GM18498 (cell line): ENCODE data around the gene TPRN.

ENCODE experiments used
- ATAC-seq: cut with Tn5 transposase; IDR thresholded peaks from one replicate; pipeline ENCODE4 v1.9.1; 2021; ENCODE audit warnings: mild to moderate bottlenecking, moderate library complexity; ENCODE audit not compliant: unreplicated experiment

TPRN gene

DNA sequence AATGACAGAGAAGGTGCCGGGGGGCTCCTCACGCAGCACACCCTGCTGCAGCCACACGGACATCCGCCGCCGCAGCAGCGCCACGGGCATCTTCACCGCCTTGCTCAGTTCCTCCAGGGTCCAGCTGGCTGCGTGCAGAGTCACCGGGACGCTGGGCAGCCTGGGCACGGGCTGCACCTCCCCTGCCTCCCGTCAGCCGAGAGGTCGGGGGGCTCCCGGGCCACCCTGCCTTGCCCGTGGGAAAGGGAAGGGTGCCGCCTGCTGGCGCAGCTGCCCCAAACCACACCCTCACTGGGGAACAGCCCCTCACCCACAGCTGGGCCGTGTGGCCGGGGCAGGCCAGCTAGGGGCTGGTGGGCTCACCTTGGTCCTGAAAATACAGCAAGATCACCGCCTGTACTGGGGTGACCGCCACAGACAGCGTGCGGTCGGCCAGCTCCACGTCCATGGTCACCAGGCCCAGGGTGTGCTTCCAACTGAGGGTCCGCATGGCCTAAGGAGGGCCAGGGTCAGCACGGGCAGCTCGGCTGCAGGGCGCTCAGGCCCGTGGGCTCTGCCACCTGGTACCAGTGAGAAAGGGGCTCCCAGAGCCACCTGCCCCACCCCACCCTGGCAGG is 25.1 kb downstream of the TPRN start:
- no peak for ATAC-seq

DNA sequence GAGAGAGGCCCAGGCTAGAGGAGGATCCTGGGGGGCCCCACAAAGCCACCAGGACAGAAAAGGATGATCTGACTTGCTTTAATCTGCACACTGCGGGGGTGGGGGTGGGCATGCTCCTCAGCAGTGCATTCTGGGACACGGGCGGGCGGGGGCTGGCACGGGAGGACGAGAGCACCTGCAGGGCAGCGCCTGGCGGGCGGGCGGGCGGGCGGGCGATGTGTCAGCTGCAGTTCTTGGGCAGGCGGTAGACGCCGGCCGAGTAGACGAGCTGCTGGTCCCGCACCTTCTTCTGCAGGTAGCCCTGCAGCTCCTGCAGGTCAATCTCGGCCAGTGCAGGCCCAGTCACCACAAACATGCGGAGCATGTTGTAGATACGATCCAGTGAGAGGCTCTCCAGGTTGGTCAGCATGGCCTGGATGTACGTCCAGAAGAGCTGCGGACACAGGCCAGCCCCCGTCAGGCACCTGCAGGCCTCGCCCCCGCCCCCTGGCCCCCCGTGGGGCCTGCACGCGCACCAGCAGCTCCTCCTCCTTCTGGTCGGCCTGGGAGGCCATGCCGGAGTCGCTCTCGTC is 25.7 kb downstream of the TPRN start:
- no peak for ATAC-seq

DNA sequence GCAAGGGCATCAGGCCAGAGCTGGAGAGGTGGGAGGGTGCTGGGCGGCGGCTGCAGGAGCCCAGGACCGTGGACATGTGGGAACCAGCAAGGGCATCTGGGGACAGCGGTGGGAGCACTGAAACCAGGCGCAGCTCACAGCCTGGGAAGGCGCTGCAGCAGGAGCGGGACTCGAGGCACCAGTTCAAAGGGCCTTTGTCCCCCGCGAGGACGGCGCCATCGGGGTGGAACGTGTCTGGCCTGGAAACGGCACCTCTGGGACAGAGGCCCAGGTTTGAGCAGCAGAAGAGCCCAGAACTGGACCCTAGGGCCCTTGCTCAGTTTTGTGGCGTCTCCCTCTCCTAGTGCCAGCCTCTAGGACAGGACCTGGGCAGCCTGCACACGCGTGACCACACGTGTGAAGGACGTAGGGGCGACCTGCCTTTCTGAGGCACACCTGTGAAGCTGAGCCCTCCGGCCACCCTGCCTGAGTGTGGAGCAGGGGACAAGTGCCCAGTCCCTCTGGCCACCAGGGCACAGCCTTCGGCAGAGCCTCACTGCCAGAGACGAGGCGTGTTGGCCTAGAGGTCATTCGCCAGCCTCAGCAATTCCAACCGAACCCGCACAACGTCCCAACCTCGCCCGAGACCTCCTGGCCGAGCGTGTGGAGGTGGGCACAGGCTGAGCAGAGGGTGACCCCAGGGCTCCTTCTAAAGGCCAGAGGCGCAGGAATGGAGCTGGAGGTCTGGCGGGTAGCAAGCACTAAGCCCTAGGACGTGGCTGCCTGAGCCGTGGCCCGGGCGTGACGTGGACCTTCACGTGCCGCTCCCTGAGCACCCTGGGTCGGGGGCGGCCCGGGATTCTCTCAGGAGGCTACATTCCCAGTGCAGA is 26.5 kb downstream of the TPRN start:
- ATAC-seq = no peak

DNA sequence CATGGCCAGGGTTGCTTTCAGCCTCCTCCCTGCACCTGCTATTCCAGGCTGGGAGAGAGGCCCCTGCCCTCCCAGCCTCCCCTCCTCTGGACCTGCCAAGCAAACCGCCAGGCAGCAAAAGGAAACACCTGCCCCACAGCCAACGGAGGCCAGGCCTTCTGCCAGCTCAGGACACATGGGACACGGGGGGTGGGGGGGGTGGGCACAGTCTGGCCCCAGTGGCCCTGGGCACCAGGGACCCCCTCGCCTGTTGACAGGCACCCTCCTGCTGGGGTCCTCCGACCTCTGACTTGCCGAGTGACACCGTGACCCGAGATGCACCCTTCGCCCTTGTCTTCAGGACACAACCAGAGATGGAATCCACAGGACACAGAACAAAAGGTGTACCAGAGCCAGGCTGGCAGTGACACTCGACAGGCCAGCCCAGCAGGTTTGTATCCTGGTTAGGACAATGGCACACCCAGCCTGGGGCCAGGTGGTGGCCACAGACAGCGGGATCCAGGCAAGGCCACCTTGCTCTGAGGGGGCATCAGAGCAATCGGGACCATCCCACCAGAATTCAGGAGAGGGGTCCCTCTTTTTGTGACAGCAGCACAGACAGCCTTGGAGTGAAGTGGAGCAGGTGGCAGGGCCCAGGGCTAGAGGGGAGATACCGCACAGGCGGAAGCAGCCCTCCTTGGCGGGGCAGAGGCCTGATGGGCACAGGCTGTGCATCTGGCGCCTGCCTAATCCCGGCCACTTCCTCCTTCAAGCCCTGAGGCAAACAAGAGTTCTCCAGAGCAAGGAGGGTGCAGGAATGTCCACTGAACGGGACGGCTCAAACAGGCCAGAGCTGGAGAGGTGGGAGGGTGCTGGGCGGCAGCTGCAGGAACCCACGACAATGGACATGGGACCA is 27.4 kb downstream of the TPRN start:
- no peak for ATAC-seq

DNA sequence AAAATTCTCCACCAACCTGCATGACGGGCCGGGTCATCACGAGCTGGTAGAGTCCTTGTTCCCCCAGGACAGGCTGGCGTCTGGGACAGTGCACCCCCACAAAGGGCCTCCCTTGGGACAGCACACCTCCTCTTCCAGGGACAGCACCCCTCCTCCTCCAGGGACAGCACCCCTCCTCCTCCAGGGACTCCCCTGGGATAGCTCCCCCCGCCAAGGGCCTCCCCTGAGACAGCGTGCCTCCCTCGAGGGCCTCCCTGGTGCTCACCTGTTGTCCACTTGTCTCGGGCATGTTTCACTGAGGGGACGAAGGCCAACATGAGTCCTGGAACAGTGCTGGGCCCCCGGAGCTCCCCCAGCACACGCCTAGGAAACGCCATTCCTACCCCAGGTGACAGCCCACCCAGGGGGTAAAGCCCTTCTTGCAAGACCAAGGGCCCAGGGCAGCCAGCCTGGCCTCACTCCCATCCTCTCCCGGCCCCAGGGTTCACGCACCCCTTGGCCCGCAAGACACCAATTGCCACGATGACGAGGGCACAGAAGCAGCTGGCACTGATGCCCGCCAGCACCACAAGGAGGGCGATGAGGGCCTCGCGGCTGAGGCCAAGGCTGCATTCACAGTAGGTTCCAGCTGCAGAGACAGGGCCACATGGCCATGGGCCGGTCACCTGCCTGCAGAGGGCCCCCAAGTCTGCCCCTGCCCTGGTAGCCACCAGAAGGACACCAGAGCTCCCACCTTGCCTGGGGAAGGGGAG is 29.2 kb downstream of the TPRN start:
- no peak for ATAC-seq

DNA sequence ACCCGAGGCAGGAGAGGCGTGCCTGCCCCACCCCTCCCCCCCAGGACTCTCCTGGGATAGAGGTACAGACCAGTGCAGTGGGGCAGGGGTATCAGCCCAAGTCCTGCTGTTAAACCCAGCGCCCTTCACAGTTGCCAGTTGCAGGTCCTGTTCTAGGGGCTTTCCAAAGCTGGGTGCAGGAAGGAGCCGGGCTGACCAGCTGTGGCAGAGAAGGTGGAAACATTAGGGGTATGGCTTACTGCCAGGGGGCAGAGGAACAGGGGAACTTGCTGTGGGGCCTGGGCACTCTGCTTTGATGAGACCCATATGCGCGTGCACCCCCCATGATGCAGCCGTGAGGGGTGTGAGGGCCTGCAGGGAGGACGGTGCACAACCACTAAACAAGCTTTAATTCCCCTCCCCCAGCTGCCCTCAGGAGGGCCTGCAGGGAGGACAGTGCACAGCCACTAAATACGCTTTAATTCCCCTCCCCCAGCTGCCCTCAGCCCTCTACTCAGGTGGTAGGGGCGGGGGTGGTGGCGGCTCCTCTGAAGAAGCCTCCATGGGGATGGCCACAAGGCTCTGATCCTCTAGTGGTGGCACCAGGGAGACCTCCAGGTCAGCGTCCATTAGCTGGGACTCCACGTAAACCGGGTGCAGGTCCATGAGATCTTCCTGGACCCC is 29.9 kb downstream of the TPRN start:
- no peak for ATAC-seq

DNA sequence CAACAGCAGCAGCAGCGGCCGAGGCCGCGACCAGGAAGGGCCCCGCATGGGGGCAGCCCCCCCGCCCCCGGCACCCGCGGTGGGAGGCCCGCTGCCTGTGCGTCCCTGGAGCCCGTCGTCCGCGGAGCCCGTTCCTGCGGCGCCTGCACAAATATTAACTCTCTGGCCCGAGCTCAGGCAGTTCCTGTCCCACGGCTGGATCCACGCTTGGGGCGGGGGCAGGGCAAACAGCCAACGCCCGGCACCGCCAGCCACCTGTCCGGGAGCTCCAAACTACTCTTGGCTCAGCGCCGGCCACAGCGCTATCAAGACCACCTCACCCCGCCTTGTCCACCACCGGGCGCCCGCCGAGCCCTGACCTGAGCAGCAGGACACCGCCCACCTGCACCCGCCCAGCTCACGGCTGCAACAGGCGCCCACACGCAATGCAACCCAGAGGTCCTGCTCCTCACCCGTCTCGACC is 30.6 kb downstream of the TPRN start, which contains the start of gene LRRC26:
TSS of gene LRRC26 (minus strand) at position 156 of the 463 bp plus-strand sequence. CDS start at position 48, 108 bp downstream.
- ATAC-seq = no peak

DNA sequence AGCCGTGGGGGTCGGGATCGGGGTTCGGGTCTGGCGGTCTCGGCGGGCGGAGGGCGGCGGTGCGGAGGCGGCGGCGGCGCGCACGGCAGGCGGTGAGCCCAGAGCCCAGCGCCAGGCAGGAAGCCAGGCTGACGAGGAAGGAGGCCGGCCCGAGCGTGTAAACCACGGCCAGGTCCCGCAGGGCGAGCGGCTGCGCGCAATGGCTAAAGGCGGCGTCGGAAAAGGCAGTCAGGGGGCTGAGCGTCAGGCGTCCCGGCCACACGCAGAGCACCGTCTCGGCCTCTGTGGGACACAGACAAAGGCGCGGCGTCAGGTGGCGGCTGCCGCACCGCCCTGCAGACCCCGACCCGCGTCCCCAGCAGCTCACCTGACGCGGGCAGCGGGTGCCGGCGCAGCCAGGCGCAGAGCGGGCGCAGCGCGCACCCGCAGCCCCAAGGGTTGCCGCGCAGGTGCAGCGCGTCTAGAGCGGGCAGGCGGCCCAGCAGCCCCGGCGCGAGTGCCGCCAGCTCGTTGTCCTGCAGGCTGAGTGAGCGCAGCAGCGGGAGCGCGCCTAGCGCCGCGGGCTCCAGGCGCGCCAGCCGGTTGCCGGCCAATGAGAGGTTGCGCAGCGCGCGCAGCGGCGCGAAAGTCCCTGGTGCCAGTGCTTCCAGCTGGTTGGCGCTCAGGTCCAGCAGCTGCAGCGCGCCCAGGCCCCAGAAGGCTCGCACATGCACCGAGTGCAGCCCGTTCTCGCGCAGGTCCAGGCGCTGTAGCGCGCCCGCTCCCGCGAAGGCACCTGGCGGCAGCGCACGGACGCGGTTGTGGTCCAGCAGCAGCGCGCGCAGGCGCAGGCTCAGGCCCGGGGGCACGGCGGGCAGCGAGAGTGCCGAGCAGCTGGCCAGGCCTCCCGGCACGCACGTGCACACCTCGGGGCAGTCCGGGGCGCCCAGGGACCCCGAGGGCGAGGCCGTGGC is 31.4 kb downstream of the TPRN start:
- no peak for ATAC-seq

DNA sequence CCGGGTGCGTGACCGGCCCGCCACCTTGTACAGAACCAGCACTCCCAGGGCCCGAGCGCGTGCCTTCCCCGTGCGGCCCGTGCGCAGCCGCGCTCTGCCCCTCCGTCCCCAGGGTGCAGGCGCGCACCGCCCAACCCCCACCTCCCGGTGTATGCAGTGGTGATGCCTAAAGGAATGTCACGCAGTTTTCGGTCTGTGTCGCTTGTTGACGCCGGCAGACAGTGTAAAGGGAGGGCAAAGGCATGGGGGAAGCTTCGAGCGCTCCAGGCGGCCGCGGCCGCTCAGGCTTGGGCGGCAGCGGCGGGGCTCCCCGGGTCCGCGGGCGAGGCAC is 32.0 kb downstream of the TPRN start:
- no peak for ATAC-seq

DNA sequence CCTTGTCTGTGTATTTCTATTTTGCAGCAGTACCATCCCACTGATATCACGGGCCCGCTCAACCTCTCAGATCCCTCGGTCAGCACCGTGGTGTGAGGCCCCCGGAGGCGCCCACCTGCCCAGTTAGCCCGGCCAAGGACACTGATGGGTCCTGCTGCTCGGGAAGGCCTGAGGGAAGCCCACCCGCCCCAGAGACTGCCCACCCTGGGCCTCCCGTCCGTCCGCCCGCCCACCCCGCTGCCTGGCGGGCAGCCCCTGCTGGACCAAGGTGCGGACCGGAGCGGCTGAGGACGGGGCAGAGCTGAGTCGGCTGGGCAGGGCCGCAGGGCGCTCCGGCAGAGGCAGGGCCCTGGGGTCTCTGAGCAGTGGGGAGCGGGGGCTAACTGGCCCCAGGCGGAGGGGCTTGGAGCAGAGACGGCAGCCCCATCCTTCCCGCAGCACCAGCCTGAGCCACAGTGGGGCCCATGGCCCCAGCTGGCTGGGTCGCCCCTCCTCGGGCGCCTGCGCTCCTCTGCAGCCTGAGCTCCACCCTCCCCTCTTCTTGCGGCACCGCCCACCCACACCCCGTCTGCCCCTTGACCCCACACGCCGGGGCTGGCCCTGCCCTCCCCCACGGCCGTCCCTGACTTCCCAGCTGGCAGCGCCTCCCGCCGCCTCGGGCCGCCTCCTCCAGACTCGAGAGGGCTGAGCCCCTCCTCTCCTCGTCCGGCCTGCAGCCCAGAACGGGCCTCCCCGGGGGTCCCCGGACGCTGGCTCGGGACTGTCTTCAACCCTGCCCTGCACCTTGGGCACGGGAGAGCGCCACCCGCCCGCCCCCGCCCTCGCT is 32.6 kb downstream of the TPRN start:
- no peak for ATAC-seq

DNA sequence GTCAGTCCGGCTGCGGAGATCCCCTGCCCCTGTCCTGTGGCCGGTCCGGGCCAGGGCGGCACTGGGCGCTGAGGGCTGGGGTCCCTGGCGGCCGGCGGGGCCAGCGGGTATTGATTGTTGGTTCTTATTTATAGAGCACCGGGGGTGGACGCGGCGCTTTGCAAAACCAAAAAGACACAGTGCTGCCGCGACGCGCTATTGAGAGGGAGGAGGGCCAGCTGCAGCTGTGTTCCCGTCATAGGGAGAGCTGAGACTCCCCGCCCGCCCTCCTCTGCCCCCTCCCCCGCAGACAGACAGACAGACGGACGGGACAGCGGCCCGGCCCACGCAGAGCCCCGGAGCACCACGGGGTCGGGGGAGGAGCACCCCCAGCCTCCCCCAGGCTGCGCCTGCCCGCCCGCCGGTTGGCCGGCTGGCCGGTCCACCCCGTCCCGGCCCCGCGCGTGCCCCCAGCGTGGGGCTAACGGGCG is 33.2 kb downstream of the TPRN start:
- no peak for ATAC-seq

DNA sequence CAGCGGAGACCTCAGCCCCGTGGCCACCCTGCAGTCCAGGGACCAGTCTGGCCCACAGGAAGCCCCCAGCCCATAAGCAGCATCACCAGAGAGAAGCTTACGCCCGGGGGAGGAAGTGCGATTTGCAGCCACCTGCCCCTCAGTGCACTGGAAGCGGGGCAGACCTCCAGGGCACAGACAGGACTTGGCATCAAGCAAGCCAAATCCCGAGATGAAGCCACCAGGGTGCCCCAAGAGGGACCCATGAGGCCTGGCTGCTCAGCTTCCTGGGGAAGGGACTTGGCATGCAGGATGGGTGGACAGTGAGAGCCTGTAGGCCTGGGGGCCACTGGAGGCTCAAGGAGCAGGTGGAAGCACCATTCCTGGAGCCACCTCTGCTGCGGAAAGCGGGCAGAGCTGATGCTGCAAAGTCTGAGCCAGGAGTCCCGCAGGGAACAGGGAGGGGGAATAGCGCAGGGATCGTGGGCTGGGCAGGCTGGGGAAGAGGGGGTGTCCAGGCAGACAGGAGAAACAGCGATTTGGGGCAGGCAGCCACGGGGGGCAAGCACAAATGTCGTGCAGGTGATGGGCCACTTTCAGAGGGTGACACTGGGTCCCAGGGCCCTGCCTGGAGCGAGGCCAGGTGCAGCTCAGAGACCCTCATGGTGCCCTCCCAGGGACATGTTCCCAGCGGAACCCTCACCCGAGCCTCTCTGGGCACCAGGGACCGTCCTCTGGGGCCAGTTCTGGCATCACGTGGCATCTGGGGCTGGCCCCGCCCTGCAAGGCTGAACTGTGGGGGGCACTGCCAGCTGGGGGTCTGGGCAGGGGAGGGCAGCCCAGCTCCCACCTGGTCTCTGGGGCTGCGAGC is 33.9 kb downstream of the TPRN start:
- ATAC-seq = no peak

DNA sequence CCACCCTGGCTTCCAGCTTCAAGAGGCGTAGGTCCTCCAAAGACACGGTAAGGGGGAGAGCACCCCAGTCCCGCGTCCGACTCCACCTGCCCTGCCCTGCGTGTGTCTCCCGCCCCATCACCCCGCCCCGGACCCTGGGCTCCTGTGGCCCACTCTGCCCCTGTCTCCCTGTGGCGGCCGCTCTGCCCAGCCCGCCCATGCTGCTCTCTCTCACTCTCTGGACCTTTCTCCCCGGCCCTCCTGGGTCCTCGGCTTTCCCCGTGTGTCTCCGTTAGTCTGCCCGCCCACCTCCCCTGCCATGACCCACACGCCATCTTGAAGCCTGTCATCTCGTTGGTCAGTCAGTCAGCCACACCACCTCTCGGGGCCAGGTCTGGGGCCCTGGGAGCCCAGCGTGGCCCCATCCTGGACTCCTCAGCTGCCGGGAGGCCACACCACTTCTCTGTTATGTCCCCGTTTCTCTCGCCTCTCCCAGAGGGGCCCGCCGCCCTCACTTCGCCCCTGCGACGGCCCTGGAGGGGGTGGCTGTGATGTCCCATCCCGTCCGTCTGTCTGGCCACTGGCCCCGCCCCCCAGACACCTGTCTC is 35.2 kb downstream of the TPRN start:
- ATAC-seq = no peak

DNA sequence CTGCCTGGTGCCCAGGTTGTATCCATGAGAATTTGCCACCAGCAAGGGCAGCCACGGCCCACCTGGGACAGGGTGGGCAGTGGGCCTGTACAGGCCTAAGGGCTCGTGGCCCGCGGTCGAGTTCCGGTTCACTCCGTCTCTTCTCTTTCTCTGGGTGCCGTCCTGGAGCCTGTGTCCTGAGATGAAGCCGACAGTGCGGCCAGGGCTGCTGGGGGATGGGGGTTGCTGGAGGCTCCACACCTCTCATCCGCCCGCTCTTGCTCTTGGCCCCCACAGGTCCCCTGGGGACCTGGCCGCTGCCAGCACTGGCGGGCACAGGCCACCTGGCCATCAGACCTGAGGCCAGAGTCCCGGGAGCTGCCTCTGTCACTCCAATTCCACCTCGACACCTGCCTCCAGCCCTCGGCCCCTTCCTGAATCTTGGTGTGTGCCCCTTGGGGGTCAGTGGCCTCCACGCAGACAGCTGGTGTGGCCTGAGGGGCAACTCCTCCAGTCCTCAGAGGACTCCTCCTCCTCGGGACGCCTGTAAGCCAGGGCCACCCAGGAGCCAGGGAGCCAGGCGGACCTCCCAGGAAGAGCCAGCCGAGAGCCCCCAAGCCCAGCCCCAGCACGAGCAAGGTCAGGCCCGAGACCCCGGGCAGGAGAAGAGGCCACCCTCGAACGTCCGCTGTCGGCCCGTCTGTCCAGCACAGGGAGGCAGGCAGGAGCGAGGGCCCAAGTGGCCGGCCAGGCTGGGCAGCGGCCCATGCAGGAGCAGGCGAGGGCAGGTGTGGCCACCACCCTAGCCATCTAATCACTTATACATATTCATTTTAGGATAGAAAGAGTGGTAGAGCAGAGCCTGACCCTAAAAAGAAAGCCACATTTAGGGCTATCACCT is 35.9 kb downstream of the TPRN start:
- ATAC-seq = no peak

DNA sequence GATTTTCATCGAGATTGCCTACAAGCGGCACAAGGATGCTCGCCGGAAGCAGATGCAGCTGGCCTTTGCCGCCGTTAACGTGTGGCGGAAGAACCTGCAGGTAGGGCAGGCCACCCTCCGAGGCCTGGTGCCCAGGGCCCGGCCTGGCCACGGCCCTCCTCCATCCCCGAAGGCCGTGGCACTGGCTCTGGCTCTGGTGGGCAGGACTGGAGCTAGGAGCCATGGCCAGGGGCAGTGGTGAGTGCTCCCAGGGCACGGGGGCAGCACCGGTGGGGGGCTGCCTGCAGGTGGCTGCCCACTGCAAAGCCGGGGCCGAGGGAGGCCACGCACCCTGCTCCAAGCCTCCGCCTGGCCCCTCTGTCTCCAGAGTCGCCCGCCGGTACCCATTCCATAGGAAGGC is 36.7 kb downstream of the TPRN start:
- no peak for ATAC-seq

DNA sequence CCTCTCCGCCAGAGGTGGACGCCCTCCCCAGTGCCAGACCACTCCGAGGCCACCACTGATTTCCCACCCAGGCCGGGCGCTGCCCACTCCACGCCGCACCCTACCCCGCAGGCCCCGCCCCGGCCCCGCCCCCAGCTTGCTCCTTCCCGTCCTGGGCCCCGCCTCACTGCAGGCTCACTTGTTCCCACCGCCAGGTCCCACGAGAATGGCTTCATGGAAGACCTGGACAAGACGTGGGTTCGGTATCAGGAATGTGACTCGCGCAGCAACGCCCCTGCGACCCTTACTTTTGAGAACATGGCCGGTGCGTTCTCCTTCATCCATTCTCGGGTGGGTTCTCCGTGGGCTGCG is 37.2 kb downstream of the TPRN start:
- ATAC-seq = no peak
